H1 (cell line): ENCODE data around the gene C9orf50. TPM values are rescaled to one million over a fixed set of nuclear protein-coding genes. Genes with fewer than 3 reads are reported as not detected.

Source experiments
- FOSL1 ChIP-seq: IDR thresholded peaks from 2 replicates; pipeline ENCODE4 v1.6.1; 2011; ENCODE audit warnings: mild to moderate bottlenecking, low read depth, low read length, moderate library complexity; ENCODE audit not compliant: insufficient read depth
- GABPA ChIP-seq: IDR thresholded peaks from 2 replicates; pipeline ENCODE4 v1.6.1; 2011; ENCODE audit warnings: mild to moderate bottlenecking, low read length, moderate library complexity, borderline replicate concordance; ENCODE audit not compliant: insufficient read depth
- JUN ChIP-seq: IDR thresholded peaks from 2 replicates; pipeline ENCODE4 v1.6.1; 2011; ENCODE audit warnings: low read depth, mild to moderate bottlenecking, improper control_type of control experiment, low read length
- KDM5A ChIP-seq: fragments of 200-600 bp; IDR thresholded peaks from 2 replicates; pipeline ENCODE4 v1.7.1; 2012; ENCODE audit warnings: mild to moderate bottlenecking, low read length, inconsistent platforms, mixed read lengths
- MAFK ChIP-seq: IDR thresholded peaks from 2 replicates; pipeline ENCODE4 v1.6.1; 2012; ENCODE audit warnings: low read depth, mild to moderate bottlenecking, improper control_type of control experiment, low read length
- SP4 ChIP-seq: IDR thresholded peaks from 2 replicates; pipeline ENCODE4 v1.6.1; 2012; ENCODE audit warnings: low read length, inconsistent platforms
- SRF ChIP-seq: IDR thresholded peaks from 2 replicates; pipeline ENCODE4 v1.6.1; 2011; ENCODE audit warnings: mild to moderate bottlenecking, low read depth, low read length, moderate library complexity
- polyA plus RNA-seq, 7 experiments: library from polyadenylated mRNA; depleted of rRNA in 3 of 7; stranded (reverse) in 5 of 7; unstranded in 2 of 7; fragments of >200 nt in 5 of 7; fragments of 200-250 nt in 2 of 7; gene quantifications; 1 replicate in 5 of 7; 2 replicates in 1 of 7; 4 replicates in 1 of 7; pipeline versions ENCODE4 v1.2.1 to v1.2.3, GENCODE V29; 2011 to 2013; ENCODE audit warnings: missing spikeins in 2 of 7, mixed read lengths in 2 of 7
- total RNA-seq: library from RNA; stranded (reverse); fragmentation: NEBNext Ultra II Directional; extraction: Animal tissue kit (Norgen Biotek cat#: 25700); gene quantifications from 2 replicates; pipeline ENCODE4 v1.2.1, GENCODE V29; 2021

C9orf50 gene
- total and polyA plus RNA-seq, 2 of the 8 experiments (the other 6 are each of a cell fraction or from before 2014, with no cell fraction given) = not detected

- no peak for TF ChIP-seq JUN
- no peak for TF ChIP-seq GABPA
- TF ChIP-seq SRF = no peak
- TF ChIP-seq MAFK = no peak
- TF ChIP-seq FOSL1 = no peak
- TF ChIP-seq SP4 = no peak
- TF ChIP-seq KDM5A = no peak
Observed at GRCh38 chr9:129606161-129607026, 14.5 kb downstream of the C9orf50 start (continued).
